Neural cell (in vitro differentiated cells): Measurements from ENCODE around the gene DOCK4. TPM values are rescaled to one million over a fixed set of nuclear protein-coding genes. Genes with fewer than 3 reads are reported as not detected.

Experiments
- H2AFZ ChIP-seq: fragments of 200-600, 300-800 bp; sonication (generic), shearing (Covaris generic); 2 replicates; pipeline ENCODE4 v1.6.0; 2014; ENCODE audit warnings: low read depth, mild to moderate bottlenecking, antibody characterized with exemption, low read length, moderate library complexity
- H3F3A ChIP-seq: fragments of 200-600 bp; shearing (Covaris generic); 2 replicates; pipeline ENCODE4 v1.6.1; 2016; ENCODE audit warnings: mild to moderate bottlenecking, moderate library complexity, mixed read lengths, antibody characterized with exemption, low read length; ENCODE audit not compliant: insufficient read depth, poor library complexity, severe bottlenecking
- H3K27ac ChIP-seq: fragments of 200-600, 300-800 bp; sonication (generic), shearing (Covaris generic); 2 replicates; pipeline ENCODE4 v1.5.1; 2014; ENCODE audit warnings: mild to moderate bottlenecking, low read length, moderate library complexity
- H3K27me3 ChIP-seq: fragments of 300-800, 200-600 bp; sonication (generic), shearing (Covaris generic); 2 replicates; pipeline ENCODE4 v1.6.0; 2014; ENCODE audit warnings: mild to moderate bottlenecking, low read depth, low read length, moderate library complexity; ENCODE audit not compliant: insufficient read depth
- H3K36me3 ChIP-seq: fragments of 300-800, 200-600 bp; sonication (generic), shearing (Covaris generic); 2 replicates; pipeline ENCODE4 v1.5.1; 2014; ENCODE audit warnings: mild to moderate bottlenecking, antibody characterized with exemption, low read length, moderate library complexity; ENCODE audit not compliant: insufficient read depth
- H3K4me2 ChIP-seq: fragments of 300-800, 200-600 bp; sonication (generic), shearing (Covaris generic); 2 replicates; pipeline ENCODE4 v1.6.0; 2014; ENCODE audit warnings: mild to moderate bottlenecking, low read length
- H3K4me3 ChIP-seq: fragments of 300-800, 200-600 bp; sonication (generic), shearing (Covaris generic); 2 replicates; pipeline ENCODE4 v1.5.1; 2014; ENCODE audit warnings: mild to moderate bottlenecking, low read length, moderate library complexity
- H3K79me2 ChIP-seq: fragments of 200-600 bp; shearing (Covaris generic); replicated peaks from 2 replicates; pipeline ENCODE4 v1.6.0; 2014; ENCODE audit warnings: mild to moderate bottlenecking, low read length, moderate library complexity; ENCODE audit not compliant: insufficient read depth
- H3K9ac ChIP-seq: fragments of 300-800, 200-600 bp; sonication (generic), shearing (Covaris generic); 2 replicates; pipeline ENCODE4 v1.6.1; 2016; ENCODE audit warnings: mild to moderate bottlenecking, low read length, mixed read lengths
- H3K9me2 ChIP-seq: fragments of 200-600 bp; shearing (Covaris generic); 2 replicates; pipeline ENCODE4 v1.6.1; 2016; ENCODE audit warnings: mild to moderate bottlenecking, low read length, mixed read lengths; ENCODE audit not compliant: insufficient read depth
- H3K9me3 ChIP-seq: fragments of 200-600, 300-800 bp; sonication (generic), shearing (Covaris generic); 2 replicates; pipeline ENCODE4 v1.6.1; 2016; ENCODE audit warnings: mild to moderate bottlenecking, mixed run types, low read length, moderate library complexity, mixed read lengths
- H4K20me1 ChIP-seq: fragments of 200-600 bp; shearing (Covaris generic); 2 replicates; pipeline ENCODE4 v1.6.1; 2016; ENCODE audit warnings: mild to moderate bottlenecking, mixed run types; ENCODE audit not compliant: insufficient read depth
- CTCF ChIP-seq: fragments of 450-650 bp; IDR thresholded peaks from 2 replicates; pipeline ENCODE4 v1.5.1; 2014; ENCODE audit warnings: antibody characterized with exemption, mild to moderate bottlenecking, moderate library complexity; ENCODE audit not compliant: poor library complexity, severe bottlenecking
- EP300 ChIP-seq: fragments of 450-650 bp; conservative IDR thresholded peaks from 2 replicates; pipeline ENCODE4 v1.6.1; 2014; ENCODE audit warnings: antibody characterized with exemption, mild to moderate bottlenecking, moderate library complexity; ENCODE audit not compliant: poor library complexity, severe bottlenecking
- EZH2 ChIP-seq: fragments of 200-600, 300-800 bp; shearing (Covaris generic), sonication (generic); IDR thresholded peaks from 2 replicates; pipeline ENCODE4 v1.6.1; 2014; ENCODE audit warnings: antibody characterized with exemption, low read length, borderline replicate concordance, mild to moderate bottlenecking; ENCODE audit not compliant: insufficient read depth, poor library complexity, severe bottlenecking
- MXI1 ChIP-seq: fragments of 450-650 bp; conservative IDR thresholded peaks from 2 replicates; pipeline ENCODE4 v1.6.1; 2014; ENCODE audit warnings: antibody characterized with exemption, mild to moderate bottlenecking; ENCODE audit not compliant: poor library complexity, severe bottlenecking
- POLR2AphosphoS5 ChIP-seq: IDR thresholded peaks from 2 replicates; pipeline ENCODE4 v1.6.1; 2012
- RAD21 ChIP-seq: fragments of 450-650 bp; conservative IDR thresholded peaks from 2 replicates; pipeline ENCODE4 v1.6.1; 2014; ENCODE audit warnings: antibody characterized with exemption, mild to moderate bottlenecking, moderate library complexity
- REST ChIP-seq: IDR thresholded peaks from 2 replicates; pipeline ENCODE4 v1.6.1; 2012; ENCODE audit warnings: borderline replicate concordance
- SMC3 ChIP-seq: fragments of 450-650 bp; conservative IDR thresholded peaks from 2 replicates; pipeline ENCODE4 v1.6.1; 2014; ENCODE audit warnings: antibody characterized with exemption, mild to moderate bottlenecking, moderate library complexity; ENCODE audit not compliant: poor library complexity
- TAF1 ChIP-seq: IDR thresholded peaks from 2 replicates; pipeline ENCODE4 v1.6.1; 2012; ENCODE audit warnings: low read depth
- polyA plus RNA-seq: library from polyadenylated mRNA; depleted of rRNA; stranded (reverse); fragments of >200 nt; gene quantifications from 2 replicates; pipeline ENCODE4 v1.2.3, GENCODE V29; 2014

DOCK4 gene
- polyA plus RNA-seq, 1 donor from 2014 or later, result 28.1 TPM

GRCh38 chr7:112154690-112155089 is 51.5 kb downstream of the DOCK4 start:
- no peaks in the 10 kb centered on the region for H3F3A ChIP-seq
- no peaks in the 10 kb centered on the region for H3K79me2 ChIP-seq
- H3K4me3 ChIP-seq, result no peak overlapping the region
- no peak overlapping the region for H2AFZ ChIP-seq
- no peak overlapping the region for H3K27ac ChIP-seq
- no peaks in the 10 kb centered on the region for H3K9me3 ChIP-seq
- TF ChIP-seq RAD21 (no peak), EP300 (no peak)
- no peaks in the 10 kb centered on the region for H3K9me2 ChIP-seq
- H3K27me3 ChIP-seq, result no peaks in the 10 kb centered on the region
- no peaks in the 10 kb centered on the region for H4K20me1 ChIP-seq
- no peaks in the 10 kb centered on the region for H3K36me3 ChIP-seq
- H3K9ac ChIP-seq, result no peak overlapping the region
- no peak overlapping the region for H3K4me2 ChIP-seq

GRCh38 chr7:112152186-112152585 is 54.0 kb downstream of the DOCK4 start:
- Histone ChIP-seq H3K9me2 (no peaks in the 10 kb centered on the region), H3F3A (no peaks in the 10 kb centered on the region), H3K27me3 (no peaks in the 10 kb centered on the region), H3K36me3 (no peaks in the 10 kb centered on the region), H3K9me3 (no peaks in the 10 kb centered on the region), H3K79me2 (no peaks in the 10 kb centered on the region), H3K4me2 (no peak overlapping the region), H3K27ac (no peak overlapping the region), H3K9ac (no peak overlapping the region), H2AFZ (no peak overlapping the region), H4K20me1 (no peaks in the 10 kb centered on the region), H3K4me3 (no peak overlapping the region)
- TF ChIP-seq CTCF (no peak), POLR2AphosphoS5 (no peak)

GRCh38 chr7:112150823-112151641 is 55.2 kb downstream of the DOCK4 start:
- no peak overlapping the region for H3K27ac ChIP-seq
- no peak overlapping the region for H3K9ac ChIP-seq
- no peak overlapping the region for H2AFZ ChIP-seq
- H3K27me3 ChIP-seq, result no peaks in the 10 kb centered on the region
- TF ChIP-seq TAF1, result no peak
- TF ChIP-seq REST, result no peak
- TF ChIP-seq RAD21, result no peak
- TF ChIP-seq POLR2AphosphoS5, result no peak
- TF ChIP-seq EZH2, result no peak
- TF ChIP-seq CTCF, result no peak
- no peak for TF ChIP-seq MXI1
- TF ChIP-seq EP300, result no peak
- TF ChIP-seq SMC3, result no peak
- H4K20me1 ChIP-seq, result no peaks in the 10 kb centered on the region
- no peaks in the 10 kb centered on the region for H3K9me3 ChIP-seq
- no peaks in the 10 kb centered on the region for H3K79me2 ChIP-seq
- no peak overlapping the region for H3K4me2 ChIP-seq
- H3F3A ChIP-seq, result no peaks in the 10 kb centered on the region
- no peaks in the 10 kb centered on the region for H3K9me2 ChIP-seq
- H3K4me3 ChIP-seq, result no peak overlapping the region
- H3K36me3 ChIP-seq, result no peaks in the 10 kb centered on the region
